SK-N-SH treated with all-trans-retinoic acid at 6 μM for 48 hours (cell line): Measurements from ENCODE around the gene SEC14L1.

ENCODE experiments used
- ATAC-seq: fragments of 200-7000 bp; cut with Tn5 transposase; 3 replicates; pipeline ENCODE4 v1.9.1; 2020; ENCODE audit warnings: mild to moderate bottlenecking, moderate library complexity
- BACH2 ChIP-seq: fragments of 250-450 bp; sonication (Bioruptor Pico); IDR thresholded peaks from 2 replicates; pipeline ENCODE4 v1.9.0; 2021; ENCODE audit warnings: mild to moderate bottlenecking, borderline replicate concordance
- CREB5 ChIP-seq: fragments of 250-450 bp; sonication (Bioruptor Pico); IDR thresholded peaks from 2 replicates; pipeline ENCODE4 v1.5.1; 2020; ENCODE audit warnings: low read depth, mild to moderate bottlenecking, moderate library complexity
- CSDC2 ChIP-seq: fragments of 250-450 bp; sonication (Bioruptor Pico); IDR thresholded peaks from 2 replicates; pipeline ENCODE4 v1.5.0; 2020; ENCODE audit warnings: mild to moderate bottlenecking, moderate library complexity
- ESRRG ChIP-seq: fragments of 250-450 bp; sonication (Bioruptor Pico); IDR thresholded peaks from 2 replicates; pipeline ENCODE4 v1.6.1; 2021; ENCODE audit warnings: mild to moderate bottlenecking
- ISL1 ChIP-seq: fragments of 250-450 bp; sonication (Bioruptor Pico); IDR thresholded peaks from 2 replicates; pipeline ENCODE4 v2.1.2; 2022; ENCODE audit warnings: mild to moderate bottlenecking, moderate library complexity
- OSR1 ChIP-seq: fragments of 250-450 bp; sonication (Bioruptor Pico); IDR thresholded peaks from 2 replicates; pipeline ENCODE4 v1.8.0; 2022; ENCODE audit warnings: moderate library complexity, mild to moderate bottlenecking, inconsistent platforms
- PATZ1 ChIP-seq: fragments of 250-450 bp; sonication (Bioruptor Pico); IDR thresholded peaks from 2 replicates; pipeline ENCODE4 v1.8.0; 2020; ENCODE audit warnings: mild to moderate bottlenecking, moderate library complexity, borderline replicate concordance
- RARB ChIP-seq: fragments of 250-450 bp; sonication (Bioruptor Pico); IDR thresholded peaks from 2 replicates; pipeline ENCODE4 v1.8.0; 2021; ENCODE audit warnings: mild to moderate bottlenecking, moderate library complexity
- SNAI2 ChIP-seq: fragments of 250-450 bp; sonication (Bioruptor Pico); IDR thresholded peaks from 2 replicates; pipeline ENCODE4 v1.5.0; 2020; ENCODE audit warnings: mild to moderate bottlenecking, moderate library complexity
- TCF4 ChIP-seq: fragments of 250-450 bp; sonication (Bioruptor Pico); IDR thresholded peaks from 2 replicates; pipeline ENCODE4 v1.8.0; 2021; ENCODE audit warnings: mild to moderate bottlenecking, moderate library complexity, borderline replicate concordance
- TOX ChIP-seq: fragments of 250-450 bp; sonication (Bioruptor Pico); IDR thresholded peaks from 2 replicates; pipeline ENCODE4 v1.8.0; 2021; ENCODE audit warnings: mild to moderate bottlenecking, moderate library complexity, borderline replicate concordance
- TSHZ2 ChIP-seq: fragments of 250-450 bp; sonication (Bioruptor Pico); IDR thresholded peaks from 2 replicates; pipeline ENCODE4 v1.5.0; 2020; ENCODE audit warnings: mild to moderate bottlenecking, moderate library complexity
- ZC3H10 ChIP-seq: fragments of 250-450 bp; sonication (Bioruptor Pico); IDR thresholded peaks from 2 replicates; pipeline ENCODE4 v1.5.1; 2021; ENCODE audit warnings: mild to moderate bottlenecking, moderate library complexity
- ZFP3 ChIP-seq: fragments of 250-450 bp; sonication (Bioruptor Pico); IDR thresholded peaks from 2 replicates; pipeline ENCODE4 v1.5.0; 2020; ENCODE audit warnings: mild to moderate bottlenecking, moderate library complexity
- ZFP30 ChIP-seq: fragments of 450-650 bp; formaldehyde crosslinking; IDR thresholded peaks from 2 replicates; pipeline ENCODE4 v1.5.0; 2022; ENCODE audit warnings: mild to moderate bottlenecking, moderate library complexity
- ZNF70 ChIP-seq: fragments of 450-650 bp; formaldehyde crosslinking; IDR thresholded peaks from 2 replicates; pipeline ENCODE4 v1.5.0; 2020; ENCODE audit warnings: mild to moderate bottlenecking, moderate library complexity
- ZNF8 ChIP-seq: fragments of 450-650 bp; formaldehyde crosslinking; IDR thresholded peaks from 2 replicates; pipeline ENCODE4 v1.5.0; 2020; ENCODE audit warnings: mild to moderate bottlenecking, moderate library complexity
- TF ChIP-seq, protein P1 (sequence below): fragments of 250-450 bp; sonication (Bioruptor Pico); IDR thresholded peaks from 2 replicates; pipeline ENCODE4 v1.5.1; 2021; ENCODE audit warnings: mild to moderate bottlenecking, moderate library complexity
- TF ChIP-seq, protein P2 (sequence below): fragments of 250-450 bp; sonication (Bioruptor Pico); IDR thresholded peaks from 2 replicates; pipeline ENCODE4 v1.8.0; 2021; ENCODE audit warnings: low read depth, mild to moderate bottlenecking, moderate library complexity, borderline replicate concordance

Gene SEC14L1

GRCh38 chr17:77256710-77257109, 115.9 kb downstream of the SEC14L1 start:
- no peak for TF ChIP-seq ZC3H10
- no peak for ATAC-seq

DNA sequence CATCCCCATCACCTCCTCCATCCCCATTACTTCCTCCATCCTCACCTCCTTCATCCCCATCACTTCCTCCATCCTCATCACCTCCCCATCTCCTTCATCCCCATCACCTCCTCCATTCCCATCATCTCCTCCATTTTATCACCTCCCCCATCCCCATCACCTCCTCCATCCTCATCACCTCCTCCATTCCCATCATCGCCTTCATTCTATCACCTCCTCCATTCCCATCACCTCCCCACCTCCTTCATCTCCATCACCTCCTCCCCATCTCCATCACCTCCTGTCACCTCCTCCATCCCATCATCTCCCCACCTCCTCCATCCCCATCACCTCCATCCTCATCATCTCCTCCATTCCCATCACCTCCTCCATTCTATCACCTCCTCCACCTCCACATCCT, 116.4 kb downstream of the SEC14L1 start:
- no peak for TF ChIP-seq TSHZ2
- TF ChIP-seq ZFP30 (CRISPR knock-in tag) = no peak
- TF ChIP-seq CREB5 (CRISPR knock-in tag) = no peak
- TF ChIP-seq ZFP3 (CRISPR knock-in tag) = no peak
- no peak for TF ChIP-seq ISL1 (CRISPR knock-in tag)
- TF ChIP-seq TOX (CRISPR knock-in tag) = no peak
- TF ChIP-seq, protein P1, sequence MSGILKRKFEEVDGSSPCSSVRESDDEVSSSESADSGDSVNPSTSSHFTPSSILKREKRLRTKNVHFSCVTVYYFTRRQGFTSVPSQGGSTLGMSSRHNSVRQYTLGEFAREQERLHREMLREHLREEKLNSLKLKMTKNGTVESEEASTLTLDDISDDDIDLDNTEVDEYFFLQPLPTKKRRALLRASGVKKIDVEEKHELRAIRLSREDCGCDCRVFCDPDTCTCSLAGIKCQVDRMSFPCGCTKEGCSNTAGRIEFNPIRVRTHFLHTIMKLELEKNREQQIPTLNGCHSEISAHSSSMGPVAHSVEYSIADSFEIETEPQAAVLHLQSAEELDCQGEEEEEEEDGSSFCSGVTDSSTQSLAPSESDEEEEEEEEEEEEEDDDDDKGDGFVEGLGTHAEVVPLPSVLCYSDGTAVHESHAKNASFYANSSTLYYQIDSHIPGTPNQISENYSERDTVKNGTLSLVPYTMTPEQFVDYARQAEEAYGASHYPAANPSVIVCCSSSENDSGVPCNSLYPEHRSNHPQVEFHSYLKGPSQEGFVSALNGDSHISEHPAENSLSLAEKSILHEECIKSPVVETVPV (CRISPR knock-in tag) = no peak
- no peak for TF ChIP-seq PATZ1 (CRISPR knock-in tag)
- no peak for TF ChIP-seq TCF4 (CRISPR knock-in tag)
- TF ChIP-seq ZNF8 (CRISPR knock-in tag) = no peak
- TF ChIP-seq BACH2 (CRISPR knock-in tag) = no peak
- TF ChIP-seq OSR1 (CRISPR knock-in tag) = no peak
- no peak for TF ChIP-seq SNAI2 (CRISPR knock-in tag)
- TF ChIP-seq, protein P2, sequence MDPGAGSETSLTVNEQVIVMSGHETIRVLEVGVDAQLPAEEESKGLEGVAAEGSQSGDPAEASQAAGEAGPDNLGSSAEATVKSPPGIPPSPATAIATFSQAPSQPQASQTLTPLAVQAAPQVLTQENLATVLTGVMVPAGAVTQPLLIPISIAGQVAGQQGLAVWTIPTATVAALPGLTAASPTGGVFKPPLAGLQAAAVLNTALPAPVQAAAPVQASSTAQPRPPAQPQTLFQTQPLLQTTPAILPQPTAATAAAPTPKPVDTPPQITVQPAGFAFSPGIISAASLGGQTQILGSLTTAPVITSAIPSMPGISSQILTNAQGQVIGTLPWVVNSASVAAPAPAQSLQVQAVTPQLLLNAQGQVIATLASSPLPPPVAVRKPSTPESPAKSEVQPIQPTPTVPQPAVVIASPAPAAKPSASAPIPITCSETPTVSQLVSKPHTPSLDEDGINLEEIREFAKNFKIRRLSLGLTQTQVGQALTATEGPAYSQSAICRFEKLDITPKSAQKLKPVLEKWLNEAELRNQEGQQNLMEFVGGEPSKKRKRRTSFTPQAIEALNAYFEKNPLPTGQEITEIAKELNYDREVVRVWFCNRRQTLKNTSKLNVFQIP (CRISPR knock-in tag) = no peak
- no peak for ATAC-seq

DNA sequence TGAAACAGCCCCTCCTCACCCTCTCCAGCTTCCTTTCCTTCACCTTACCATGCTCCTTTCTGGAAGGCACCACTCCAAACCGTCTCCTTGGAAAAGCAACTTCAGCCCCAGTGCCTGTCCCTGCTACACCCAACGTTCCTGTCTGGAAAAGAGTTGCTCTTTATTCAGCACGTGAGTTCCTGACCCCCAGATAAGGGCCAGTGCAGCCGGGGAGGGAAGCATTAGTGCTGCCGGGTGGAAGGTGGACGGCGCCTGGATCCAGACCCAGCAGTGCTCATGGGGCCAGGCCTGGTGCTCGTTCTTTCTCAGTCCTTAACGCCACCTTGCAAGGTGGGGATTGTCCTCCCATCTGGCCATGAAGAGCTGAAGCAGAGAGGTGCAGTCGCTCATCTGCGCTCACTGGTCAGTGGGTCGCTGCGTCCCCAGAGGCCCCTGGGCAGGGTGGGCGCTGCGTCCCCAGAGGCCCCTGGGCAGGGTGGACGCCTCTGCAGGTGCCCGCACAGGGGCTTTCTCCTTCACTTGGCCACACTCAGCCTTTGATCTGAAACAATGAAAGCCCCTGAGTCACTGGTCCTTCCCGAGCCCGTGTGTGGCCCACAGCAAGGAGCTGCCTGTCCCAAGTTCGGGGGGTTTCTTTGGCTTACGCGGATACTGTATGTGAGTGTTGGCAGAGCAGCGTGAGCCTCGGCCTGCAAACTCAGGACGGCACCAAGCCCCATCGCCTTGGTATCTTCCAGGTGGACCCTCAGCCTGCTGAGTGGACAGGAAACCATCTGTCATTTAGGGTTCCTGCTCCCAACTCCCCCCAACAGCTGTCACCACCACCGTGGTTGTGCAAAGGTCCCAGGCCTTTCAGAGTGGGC, 117.1 kb downstream of the SEC14L1 start:
- TF ChIP-seq ZNF8 (CRISPR knock-in tag) = no peak
- TF ChIP-seq TOX (CRISPR knock-in tag) = no peak
- TF ChIP-seq CSDC2 = no peak
- no peak for TF ChIP-seq PATZ1 (CRISPR knock-in tag)
- no peak for TF ChIP-seq ZFP30 (CRISPR knock-in tag)
- no peak for TF ChIP-seq BACH2 (CRISPR knock-in tag)
- TF ChIP-seq ZNF70 (CRISPR knock-in tag) = no peak
- TF ChIP-seq ISL1 (CRISPR knock-in tag) = no peak
- no peak for TF ChIP-seq RARB (CRISPR knock-in tag)
- TF ChIP-seq TCF4 (CRISPR knock-in tag) = no peak
- no peak for TF ChIP-seq ESRRG
- no peak for TF ChIP-seq CREB5 (CRISPR knock-in tag)
- TF ChIP-seq, all 23 proteins: peak for 0
- no peak for ATAC-seq
